ENCODE data around the gene SYT12.
"Not testable (repeated sequence)": the region's sequence is repeated elsewhere in the genome, so short reads cannot be mapped to it uniquely, and the experiment has no call there.

The SYT12 gene

GRCh38 chr11:67022961-67023956 is at the start of gene SYT12:
Gene SYT12, plus strand, starts transcription at chr11:67023134. Its CDS starts 7,011 bp downstream, at chr11:67030145.
- DNase-seq, result no peak

- no peak for DNase-seq
These were observed 48.9 kb upstream of the SYT12 start for GRCh38 chr11:66973956-66974580.

- DNase-seq, result no peak
These were observed 48.1 kb upstream of the SYT12 start, which contains the start of gene C11orf86 for GRCh38 chr11:66974724-66975404. Gene C11orf86, plus strand, starts transcription at chr11:66975304. Its CDS starts 59 bp downstream, at chr11:66975363.

- DNase-seq, result no peak
These were observed 47.4 kb upstream of the SYT12 start for GRCh38 chr11:66975405-66976027.

- DNase-seq, result no peak
These were observed 46.9 kb upstream of the SYT12 start for GRCh38 chr11:66976028-66976467.

- no peak for DNase-seq
These were observed 46.0 kb upstream of the SYT12 start for GRCh38 chr11:66976925-66977324.

- DNase-seq, result no peak
These were observed 44.7 kb upstream of the SYT12 start for GRCh38 chr11:66978229-66978628.

- no peak for DNase-seq
These were observed 44.2 kb upstream of the SYT12 start for GRCh38 chr11:66978717-66979116.

GRCh38 chr11:66979336-66979980 is 43.5 kb upstream of the SYT12 start:
- no peak for DNase-seq

GRCh38 chr11:66981976-66982578 is 40.9 kb upstream of the SYT12 start:
- no peak for DNase-seq

- DNase-seq, result no peak
These were observed 39.5 kb upstream of the SYT12 start for GRCh38 chr11:66983275-66983924.

- DNase-seq, result no peak
These were observed 37.3 kb upstream of the SYT12 start for GRCh38 chr11:66985508-66986177.

- DNase-seq, result no peak
These were observed 36.8 kb upstream of the SYT12 start for GRCh38 chr11:66986178-66986545.

GRCh38 chr11:66987158-66987620 is 35.7 kb upstream of the SYT12 start:
- no peak for DNase-seq

- no peak for DNase-seq
These were observed 34.9 kb upstream of the SYT12 start for GRCh38 chr11:66987924-66988637.

- not testable (repeated sequence) for DNase-seq
These were observed 34.2 kb upstream of the SYT12 start for GRCh38 chr11:66988741-66989140.

GRCh38 chr11:66989360-66989759 is 33.6 kb upstream of the SYT12 start:
- DNase-seq, result not testable (repeated sequence)

- DNase-seq, result no peak
These were observed 30.9 kb upstream of the SYT12 start for GRCh38 chr11:66992041-66992440.

- no peak for DNase-seq
These were observed 26.2 kb upstream of the SYT12 start for GRCh38 chr11:66996609-66997273.

Measured in CD4-positive, alpha-beta T cell treated with Interleukin-15 for 1 hour (primary cell).